ENCODE results near the gene SEPTIN8.

Gene SEPTIN8

GRCh38 chr5:132785864-132786263 lies 8.8 kb upstream of the SEPTIN8 start:
- DNase-seq (ENCODE audit: extremely low spot score, insufficient read length, low read depth), result no peak
- no peak for FAIRE-seq

- FAIRE-seq (no peak), DNase-seq (ENCODE audit: extremely low spot score, insufficient read length, low read depth) (no peak)
Observed at GRCh38 chr5:132785365-132785764, 8.3 kb upstream of the SEPTIN8 start.

GRCh38 chr5:132782101-132782500 lies 5.1 kb upstream of the SEPTIN8 start:
- FAIRE-seq, result no peak
- DNase-seq (ENCODE audit: extremely low spot score, insufficient read length, low read depth), result no peak

- no peak for FAIRE-seq
- DNase-seq (ENCODE audit: extremely low spot score, insufficient read length, low read depth), result no peak
Observed at GRCh38 chr5:132781029-132781428, 4.0 kb upstream of the SEPTIN8 start.

GRCh38 chr5:132780577-132780976 lies 3.5 kb upstream of the SEPTIN8 start:
- no peak for DNase-seq (ENCODE audit: extremely low spot score, insufficient read length, low read depth)
- no peak for FAIRE-seq

- FAIRE-seq, result no peak
Observed at GRCh38 chr5:132779961-132780360, 2.9 kb upstream of the SEPTIN8 start.

GRCh38 chr5:132778856-132779255 lies 1.8 kb upstream of the SEPTIN8 start:
- FAIRE-seq (no peak), DNase-seq (ENCODE audit: extremely low spot score, insufficient read length, low read depth) (no peak)

More at GRCh38 chr5:132779961-132780360, 2.9 kb upstream of the SEPTIN8 start:
- no peak for DNase-seq (ENCODE audit: extremely low spot score, insufficient read length, low read depth)

- no peak for DNase-seq (ENCODE audit: extremely low spot score, insufficient read length, low read depth)
- FAIRE-seq, result no peak
Observed at GRCh38 chr5:132778129-132778528, 1.1 kb upstream of the SEPTIN8 start.

- DNase-seq (ENCODE audit: extremely low spot score, insufficient read length, low read depth) (no peak), FAIRE-seq (no peak)
Observed at GRCh38 chr5:132776938-132777208, 166 bp downstream of the SEPTIN8 start.

GRCh38 chr5:132776131-132776937 lies 705 bp downstream of the SEPTIN8 start:
- DNase-seq (ENCODE audit: extremely low spot score, insufficient read length, low read depth) (no peak), FAIRE-seq (no peak)

GRCh38 chr5:132775476-132775961 lies 1.5 kb downstream of the SEPTIN8 start:
- FAIRE-seq (no peak), DNase-seq (ENCODE audit: extremely low spot score, insufficient read length, low read depth) (no peak)

GRCh38 chr5:132774896-132775295 lies 2.1 kb downstream of the SEPTIN8 start:
- no peak for DNase-seq (ENCODE audit: extremely low spot score, insufficient read length, low read depth)
- FAIRE-seq, result no peak

- DNase-seq (ENCODE audit: extremely low spot score, insufficient read length, low read depth) (no peak), FAIRE-seq (no peak)
Observed at GRCh38 chr5:132774406-132774805, 2.6 kb downstream of the SEPTIN8 start.

- DNase-seq (ENCODE audit: extremely low spot score, insufficient read length, low read depth) (no peak), FAIRE-seq (no peak)
Observed at GRCh38 chr5:132773601-132774355, 3.3 kb downstream of the SEPTIN8 start.

GRCh38 chr5:132773114-132773513 lies 3.9 kb downstream of the SEPTIN8 start:
- no peak for DNase-seq (ENCODE audit: extremely low spot score, insufficient read length, low read depth)
- FAIRE-seq, result no peak

GRCh38 chr5:132772291-132773070 lies 4.6 kb downstream of the SEPTIN8 start:
- no peak for FAIRE-seq
- no peak for DNase-seq (ENCODE audit: extremely low spot score, insufficient read length, low read depth)

GRCh38 chr5:132771503-132771998 lies 5.5 kb downstream of the SEPTIN8 start:
- no peak for DNase-seq (ENCODE audit: extremely low spot score, insufficient read length, low read depth)
- FAIRE-seq, result no peak

- no peak for DNase-seq (ENCODE audit: extremely low spot score, insufficient read length, low read depth)
Observed at GRCh38 chr5:132770476-132771159, 6.4 kb downstream of the SEPTIN8 start.

GRCh38 chr5:132768485-132768868 lies 8.6 kb downstream of the SEPTIN8 start:
- FAIRE-seq, result no peak
- no peak for DNase-seq (ENCODE audit: extremely low spot score, insufficient read length, low read depth)

More at GRCh38 chr5:132770476-132771159, 6.4 kb downstream of the SEPTIN8 start:
- no peak for FAIRE-seq

GRCh38 chr5:132767150-132767549 lies 9.9 kb downstream of the SEPTIN8 start:
- DNase-seq (ENCODE audit: extremely low spot score, insufficient read length, low read depth) (no peak), FAIRE-seq (no peak)
